ENCODE results near the gene UBR1. TPM values are rescaled to one million over a fixed set of nuclear protein-coding genes. Genes with fewer than 3 reads are reported as not detected.

The UBR1 gene
- total and polyA plus RNA-seq, 8 donors: 4.6 to 19.8 (median 14.4) TPM

DNA sequence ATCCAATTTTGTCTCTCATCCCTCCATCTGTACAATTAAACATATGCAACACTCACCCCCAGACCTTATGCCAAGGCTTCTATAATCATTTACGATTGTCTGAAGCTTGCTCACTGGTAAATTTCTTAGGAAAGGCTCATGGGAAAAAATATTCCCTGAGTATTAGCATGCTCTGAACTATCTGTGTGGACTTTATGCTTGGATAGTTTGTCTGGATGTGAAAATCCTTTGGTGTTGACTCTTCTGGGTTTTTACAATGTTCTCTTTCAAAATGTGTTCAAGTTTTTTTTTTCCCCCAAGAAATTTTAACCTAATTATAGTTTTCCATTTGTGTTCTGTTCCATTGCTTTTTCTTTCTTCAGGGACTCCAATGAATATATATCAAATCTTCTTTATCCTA lies 165.3 kb downstream of the UBR1 start:
- Histone ChIP-seq H3K27ac (no peak overlapping the region), H3K9me3 (no peaks in the 10 kb centered on the region), H3K36me3 (peaks cover 0 to 10% (median 2%) of the 10 kb centered on the region in 3 donors), H3K4me3 (no peak overlapping the region), H3K27me3 (no peaks in the 10 kb centered on the region), H3K4me1 (no peaks in the 10 kb centered on the region)
- 68 to 69% methylated on average over 1 of the region's 1 CpG for WGBS, 2 donors
- no peak for ATAC-seq
- intact Hi-C loops (cut with DNase I): no loop called here
- FAIRE-seq: no peak
- DNase-seq: no peak
- TF ChIP-seq, protein P1, sequence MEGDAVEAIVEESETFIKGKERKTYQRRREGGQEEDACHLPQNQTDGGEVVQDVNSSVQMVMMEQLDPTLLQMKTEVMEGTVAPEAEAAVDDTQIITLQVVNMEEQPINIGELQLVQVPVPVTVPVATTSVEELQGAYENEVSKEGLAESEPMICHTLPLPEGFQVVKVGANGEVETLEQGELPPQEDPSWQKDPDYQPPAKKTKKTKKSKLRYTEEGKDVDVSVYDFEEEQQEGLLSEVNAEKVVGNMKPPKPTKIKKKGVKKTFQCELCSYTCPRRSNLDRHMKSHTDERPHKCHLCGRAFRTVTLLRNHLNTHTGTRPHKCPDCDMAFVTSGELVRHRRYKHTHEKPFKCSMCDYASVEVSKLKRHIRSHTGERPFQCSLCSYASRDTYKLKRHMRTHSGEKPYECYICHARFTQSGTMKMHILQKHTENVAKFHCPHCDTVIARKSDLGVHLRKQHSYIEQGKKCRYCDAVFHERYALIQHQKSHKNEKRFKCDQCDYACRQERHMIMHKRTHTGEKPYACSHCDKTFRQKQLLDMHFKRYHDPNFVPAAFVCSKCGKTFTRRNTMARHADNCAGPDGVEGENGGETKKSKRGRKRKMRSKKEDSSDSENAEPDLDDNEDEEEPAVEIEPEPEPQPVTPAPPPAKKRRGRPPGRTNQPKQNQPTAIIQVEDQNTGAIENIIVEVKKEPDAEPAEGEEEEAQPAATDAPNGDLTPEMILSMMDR (IDR thresholded peaks at IDR 0.05): no peak

DNA sequence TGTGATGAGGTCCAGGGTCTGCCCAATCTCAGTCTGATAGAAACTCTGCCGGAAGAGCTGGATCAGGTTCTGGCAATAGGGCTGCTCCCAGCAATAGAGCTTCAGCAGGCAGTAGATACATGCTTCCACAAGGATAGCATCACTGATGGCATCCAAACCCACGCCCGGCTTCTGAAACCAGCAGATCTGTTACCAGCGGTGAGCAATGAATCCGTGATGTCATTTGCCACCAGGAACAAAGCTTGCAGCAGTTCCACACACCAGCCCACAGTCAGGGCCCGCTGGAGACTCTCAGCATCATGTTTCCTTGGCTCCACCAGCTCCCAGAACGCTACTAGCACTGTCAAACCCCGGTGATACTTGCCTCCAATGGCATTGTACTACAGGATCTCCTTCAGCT lies 166.0 kb downstream of the UBR1 start:
- FAIRE-seq (no peak), ATAC-seq (no peak), DNase-seq (no peak)
- Histone ChIP-seq H3K36me3 (peaks cover 0 to 6% (median 2%) of the 10 kb centered on the region in 3 donors), H3K27me3 (no peaks in the 10 kb centered on the region), H3K9me3 (no peaks in the 10 kb centered on the region), H3K4me1 (no peaks in the 10 kb centered on the region), H3K27ac (no peak overlapping the region), H3K4me3 (no peak overlapping the region)
- TF ChIP-seq, protein P1 (IDR thresholded peaks at IDR 0.05): no peak
- intact Hi-C loops (cut with DNase I): no loop called here
- 94 to 95% methylated on average over 8 of the region's 8 CpGs for WGBS, 2 donors

DNA sequence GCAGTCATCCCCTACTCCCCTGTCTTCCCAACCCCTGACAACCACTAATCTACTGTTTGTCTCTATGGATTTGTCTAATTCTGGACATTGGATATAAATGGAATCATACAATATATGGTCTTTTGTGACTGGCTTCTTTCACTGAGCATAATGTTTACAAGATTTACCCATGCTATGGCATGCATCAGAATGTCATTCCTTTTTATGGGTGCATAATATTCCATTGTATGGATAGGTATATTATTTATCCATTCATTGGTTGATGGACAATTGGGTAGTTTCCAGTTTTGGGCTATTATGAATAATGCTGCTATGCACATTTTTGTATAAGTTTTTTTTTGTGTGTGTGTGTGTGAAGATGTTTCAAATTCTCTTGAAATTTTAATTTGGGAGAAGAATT lies 168.7 kb downstream of the UBR1 start:
- TF ChIP-seq, protein P1 (IDR thresholded peaks at IDR 0.05): no peak
- no peak for DNase-seq
- H3K9me3 ChIP-seq: no peaks in the 10 kb centered on the region
- H3K27me3 ChIP-seq: no peaks in the 10 kb centered on the region
- no peaks in the 10 kb centered on the region for H3K4me1 ChIP-seq
- no peaks in the 10 kb centered on the region for H3K36me3 ChIP-seq
- no peak overlapping the region for H3K27ac ChIP-seq
- no peak overlapping the region for H3K4me3 ChIP-seq
- no peak for ATAC-seq
- intact Hi-C loops (cut with DNase I): no loop called here
- no peak for FAIRE-seq

DNA sequence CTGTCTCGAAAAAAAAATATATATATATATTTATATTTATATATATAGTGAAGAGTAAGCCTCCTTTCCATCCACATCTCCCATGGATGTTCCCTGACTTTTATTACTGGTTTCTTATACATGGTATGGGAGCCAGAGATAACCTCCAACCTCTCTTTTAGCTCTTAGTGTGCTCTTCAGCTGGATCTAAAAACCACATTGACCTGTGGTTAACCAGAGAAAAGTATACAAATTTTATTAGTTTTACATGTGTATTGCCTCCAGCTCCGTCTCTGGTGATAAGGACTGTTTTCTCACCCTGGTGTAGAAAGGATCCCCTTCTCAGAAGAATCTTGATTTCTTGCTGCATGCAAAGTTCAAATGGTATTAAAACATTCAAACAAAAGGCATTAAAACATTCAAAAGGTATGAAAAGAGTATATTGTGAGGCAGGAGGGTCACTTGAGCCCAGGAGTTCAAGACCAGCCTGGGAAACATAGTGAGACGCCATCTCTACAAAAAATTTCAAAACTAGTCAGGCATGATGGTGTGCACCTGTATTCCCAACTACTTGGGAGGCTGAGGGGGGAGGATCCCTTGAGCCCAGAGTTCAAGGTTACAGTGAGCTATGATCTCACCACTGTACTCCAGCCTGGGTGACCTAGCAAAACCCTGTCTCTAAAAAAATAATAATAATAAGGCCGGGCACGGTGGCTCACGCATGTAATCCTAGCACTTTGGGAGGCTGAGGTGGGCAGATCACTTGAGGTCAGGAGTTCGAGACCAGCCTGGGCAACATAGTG lies 171.8 kb downstream of the UBR1 start:
- TF ChIP-seq, protein P1 (IDR thresholded peaks at IDR 0.05): no peak
- Histone ChIP-seq H3K9me3 (no peaks in the 10 kb centered on the region), H3K4me3 (no peak overlapping the region), H3K27ac (no peak overlapping the region), H3K4me1 (no peaks in the 10 kb centered on the region), H3K36me3 (no peaks in the 10 kb centered on the region), H3K27me3 (no peaks in the 10 kb centered on the region)
- DNase-seq: no peak
- 75 to 80% methylated on average over 7 of the region's 7 CpGs for WGBS, 2 donors
- ATAC-seq: no peak
- no peak for FAIRE-seq
- intact Hi-C loops (cut with DNase I): no loop called here

DNA sequence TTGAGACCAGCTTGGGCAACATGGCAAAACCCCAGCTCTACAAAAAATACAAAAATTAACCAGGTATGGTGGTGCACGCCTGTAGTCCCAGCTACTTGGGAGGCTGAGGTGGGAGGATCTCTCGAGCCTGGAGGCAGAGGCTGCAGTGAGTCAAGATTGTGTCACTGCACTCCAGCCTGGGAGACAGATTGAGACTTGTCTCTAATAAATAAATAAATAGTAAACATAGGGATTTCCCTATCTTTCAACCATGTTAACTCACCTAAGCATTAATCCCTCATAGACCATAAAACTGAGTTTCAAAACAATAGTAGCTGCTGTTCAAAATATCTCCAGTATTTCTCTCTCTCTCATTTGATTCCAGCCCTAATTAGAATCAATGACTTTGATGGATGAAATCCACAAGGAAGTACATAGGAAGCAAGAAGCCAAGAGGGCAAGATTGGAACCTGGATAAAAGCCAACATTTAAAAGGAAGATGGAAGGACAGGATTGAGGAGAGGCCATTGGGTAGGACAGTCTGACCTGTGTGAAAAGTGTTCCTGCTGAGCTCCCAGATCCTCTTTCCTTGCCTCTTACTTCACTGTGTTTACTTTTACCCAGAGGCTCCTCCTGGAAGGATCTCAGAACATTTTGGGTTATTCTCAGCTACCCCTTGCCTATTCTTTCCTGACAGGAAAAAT lies 172.9 kb downstream of the UBR1 start:
- TF ChIP-seq, protein P1 (IDR thresholded peaks at IDR 0.05): no peak
- intact Hi-C loops (cut with DNase I): no loop called here
- H3K27ac ChIP-seq: no peak overlapping the region
- WGBS, 2 donors: 86 to 98% methylated on average over 2 of the region's 2 CpGs
- H3K4me3 ChIP-seq: no peak overlapping the region
- H3K36me3 ChIP-seq: no peaks in the 10 kb centered on the region
- no peaks in the 10 kb centered on the region for H3K9me3 ChIP-seq
- H3K4me1 ChIP-seq: no peaks in the 10 kb centered on the region
- no peak for ATAC-seq
- DNase-seq: no peak
- H3K27me3 ChIP-seq: no peaks in the 10 kb centered on the region
- no peak for FAIRE-seq
